HepG2 (cell line): Measurements from ENCODE around the gene HUNK. TPM values are rescaled to one million over a fixed set of nuclear protein-coding genes. Genes with fewer than 3 reads are reported as not detected.

Experiments
- AKAP8 ChIP-seq: sonication (generic); formaldehyde crosslinking; IDR thresholded peaks from 2 replicates; pipeline ENCODE4 v1.5.1; 2020; ENCODE audit warnings: mild to moderate bottlenecking, missing genetic modification reagents
- CBX1 ChIP-seq: IDR thresholded peaks from one replicate; pipeline ENCODE4 v1.6.1; 2016; ENCODE audit warnings: antibody characterized with exemption, low read depth
- CENPT ChIP-seq: sonication (generic); formaldehyde crosslinking; IDR thresholded peaks from 2 replicates; pipeline ENCODE4 v1.8.0; 2022; ENCODE audit warnings: low read depth, mild to moderate bottlenecking, moderate library complexity, missing genetic modification reagents
- FOXK1 ChIP-seq: sonication (generic); formaldehyde crosslinking; IDR thresholded peaks from 2 replicates; pipeline ENCODE4 v1.4.0; 2020; ENCODE audit warnings: low read depth, missing genetic modification reagents, borderline replicate concordance
- GLI4 ChIP-seq: sonication (generic); formaldehyde crosslinking; IDR thresholded peaks from 2 replicates; pipeline ENCODE4 v1.5.1; 2020; ENCODE audit warnings: missing genetic modification reagents, mild to moderate bottlenecking, moderate library complexity, borderline replicate concordance
- HMG20A ChIP-seq: IDR thresholded peaks from 2 replicates; pipeline ENCODE4 v1.6.1; 2016; ENCODE audit warnings: borderline replicate concordance
- LCORL ChIP-seq, 2 experiments: fragments of 450-650 bp in 1 of 2; sonication (generic) in 1 of 2; formaldehyde crosslinking in 1 of 2; IDR thresholded peaks; 2 replicates each; pipeline versions ENCODE4 v1.5.0 to v1.6.1; 2017 to 2020; ENCODE audit warnings: antibody characterized with exemption in 1 of 2, missing genetic modification reagents in 1 of 2
- MIER3 ChIP-seq: IDR thresholded peaks from 2 replicates; pipeline ENCODE4 v1.6.1; 2016; ENCODE audit warnings: missing compliant biosample characterization, borderline replicate concordance
- NRL ChIP-seq: sonication (generic); formaldehyde crosslinking; IDR thresholded peaks from 2 replicates; pipeline ENCODE4 v1.5.0; 2020; ENCODE audit warnings: missing genetic modification reagents, mild to moderate bottlenecking, moderate library complexity, borderline replicate concordance
- RARA ChIP-seq: IDR thresholded peaks from 2 replicates; pipeline ENCODE4 v1.6.1; 2016; ENCODE audit warnings: missing genetic modification reagents, missing compliant biosample characterization
- RBFOX2 ChIP-seq: fragments of 200-400 bp; formaldehyde crosslinking; IDR thresholded peaks from 2 replicates; pipeline ENCODE4 v1.6.1; 2017; ENCODE audit warnings: low read depth, mild to moderate bottlenecking, low read length
- REPIN1 ChIP-seq: sonication (generic); formaldehyde crosslinking; IDR thresholded peaks from 2 replicates; pipeline ENCODE4 v1.8.0; 2022; ENCODE audit warnings: missing genetic modification reagents, low read depth, mild to moderate bottlenecking, borderline replicate concordance
- SETDB1 ChIP-seq: sonication (generic); formaldehyde crosslinking; IDR thresholded peaks from 2 replicates; pipeline ENCODE4 v1.5.1; 2020; ENCODE audit warnings: missing genetic modification reagents, mild to moderate bottlenecking, borderline replicate concordance
- SOX13 ChIP-seq, 3 experiments: fragments of 450-650 bp in 1 of 3; sonication (generic) in 1 of 3; formaldehyde crosslinking in 1 of 3; IDR thresholded peaks in 2 of 3; conservative IDR thresholded peaks in 1 of 3; 2 replicates each; pipeline versions ENCODE4 v1.5.0 to v1.6.1; 2016 to 2020; ENCODE audit warnings: antibody characterized with exemption in 1 of 3, mild to moderate bottlenecking in 1 of 3, missing compliant biosample characterization in 1 of 3, missing genetic modification reagents in 1 of 3, moderate library complexity in 1 of 3
- SRSF1 ChIP-seq: fragments of 200-400 bp; formaldehyde crosslinking; optimal IDR thresholded peaks from 2 replicates; pipeline ENCODE3; 2017; ENCODE audit warnings: mild to moderate bottlenecking, low read depth, low read length, moderate library complexity
- THAP9 ChIP-seq: sonication (generic); formaldehyde crosslinking; IDR thresholded peaks from 2 replicates; pipeline ENCODE4; 2020; ENCODE audit warnings: missing genetic modification reagents, mild to moderate bottlenecking, borderline replicate concordance
- YEATS4 ChIP-seq: sonication (generic); formaldehyde crosslinking; IDR thresholded peaks from 2 replicates; pipeline ENCODE4 v1.4.0; 2020; ENCODE audit warnings: missing genetic modification reagents, borderline replicate concordance
- ZNF143 ChIP-seq: sonication (generic); formaldehyde crosslinking; IDR thresholded peaks from 2 replicates; pipeline ENCODE4 v1.4.0; 2020; ENCODE audit warnings: missing genetic modification reagents
- ZNF333 ChIP-seq: sonication (generic); formaldehyde crosslinking; IDR thresholded peaks from 2 replicates; pipeline ENCODE4 v1.4.0; 2020; ENCODE audit warnings: mild to moderate bottlenecking, missing genetic modification reagents, borderline replicate concordance
- ZNF615 ChIP-seq: sonication (generic); formaldehyde crosslinking; IDR thresholded peaks from 2 replicates; pipeline ENCODE4 v1.5.0; 2020; ENCODE audit warnings: mild to moderate bottlenecking, missing genetic modification reagents, borderline replicate concordance
- polyA plus RNA-seq, 8 experiments: library from polyadenylated mRNA; depleted of rRNA in 3 of 8; stranded (reverse) in 7 of 8; unstranded in 1 of 8; fragments of >200 nt; fragmentation: Illumina TruSeq in 4 of 8; extraction: Trizol in 4 of 8; gene quantifications; 2 replicates each; pipeline versions ENCODE4 v1.2.1 to v1.2.3, GENCODE V29; 2011 to 2016; ENCODE audit warnings: low read depth in 4 of 8, missing spikeins in 1 of 8, mixed read lengths in 1 of 8; ENCODE audit not compliant: insufficient read depth in 1 of 8
- total RNA-seq, 5 experiments: library from RNA; depleted of rRNA; stranded (reverse); fragments of >200 nt; fragmentation: Illumina TruSeq; extraction: Trizol; gene quantifications; 2 replicates each; pipeline ENCODE4 v1.2.3, GENCODE V29; 2016; ENCODE audit warnings: low read depth in 1 of 5
- TF ChIP-seq, protein P1 (sequence below): sonication (generic); formaldehyde crosslinking; IDR thresholded peaks from 2 replicates; pipeline ENCODE4 v1.8.1; 2022; ENCODE audit warnings: low read depth, mild to moderate bottlenecking, missing genetic modification reagents
- TF ChIP-seq, protein P2 (sequence below): sonication (generic); formaldehyde crosslinking; IDR thresholded peaks from 2 replicates; pipeline ENCODE4 v1.5.1; 2020; ENCODE audit warnings: missing genetic modification reagents, mild to moderate bottlenecking, borderline replicate concordance

The HUNK gene
- total and polyA plus RNA-seq, 2 of the 13 experiments (the other 11 are each of a cell fraction or from before 2014, with no cell fraction given) = 1.8 to 1.9 TPM

GRCh38 chr21:31900121-31900895 lies 27.5 kb downstream of the HUNK start (continued):
- TF ChIP-seq, protein P1, sequence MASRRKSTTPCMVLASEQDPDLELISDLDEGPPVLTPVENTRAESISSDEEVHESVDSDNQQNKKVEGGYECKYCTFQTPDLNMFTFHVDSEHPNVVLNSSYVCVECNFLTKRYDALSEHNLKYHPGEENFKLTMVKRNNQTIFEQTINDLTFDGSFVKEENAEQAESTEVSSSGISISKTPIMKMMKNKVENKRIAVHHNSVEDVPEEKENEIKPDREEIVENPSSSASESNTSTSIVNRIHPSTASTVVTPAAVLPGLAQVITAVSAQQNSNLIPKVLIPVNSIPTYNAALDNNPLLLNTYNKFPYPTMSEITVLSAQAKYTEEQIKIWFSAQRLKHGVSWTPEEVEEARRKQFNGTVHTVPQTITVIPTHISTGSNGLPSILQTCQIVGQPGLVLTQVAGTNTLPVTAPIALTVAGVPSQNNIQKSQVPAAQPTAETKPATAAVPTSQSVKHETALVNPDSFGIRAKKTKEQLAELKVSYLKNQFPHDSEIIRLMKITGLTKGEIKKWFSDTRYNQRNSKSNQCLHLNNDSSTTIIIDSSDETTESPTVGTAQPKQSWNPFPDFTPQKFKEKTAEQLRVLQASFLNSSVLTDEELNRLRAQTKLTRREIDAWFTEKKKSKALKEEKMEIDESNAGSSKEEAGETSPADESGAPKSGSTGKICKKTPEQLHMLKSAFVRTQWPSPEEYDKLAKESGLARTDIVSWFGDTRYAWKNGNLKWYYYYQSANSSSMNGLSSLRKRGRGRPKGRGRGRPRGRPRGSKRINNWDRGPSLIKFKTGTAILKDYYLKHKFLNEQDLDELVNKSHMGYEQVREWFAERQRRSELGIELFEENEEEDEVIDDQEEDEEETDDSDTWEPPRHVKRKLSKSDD (CRISPR knock-in tag) = no peak
- TF ChIP-seq CBX1 (no peak), SETDB1 (CRISPR knock-in tag) (no peak), SOX13 (IDR thresholded peaks at IDR 0.05) (no peak), SOX13 (CRISPR knock-in tag; conservative IDR thresholded peaks at IDR 0.05 in 1 of 2, IDR thresholded peaks at IDR 0.05 in 1 of 2) (peak in 1 of 2 experiments; percentile 88; a peak in 2 of 4 replicates), ZNF615 (CRISPR knock-in tag) (no peak), YEATS4 (peak; percentile 10; the same call in 1 of the 2 replicates), NRL (no peak), HMG20A (CRISPR knock-in tag) (peak; percentile 71; the same call in 1 of the 2 replicates), ZNF143 (0 out of 2 replicates have a peak, but pooled peaks have one; percentile 34), ZNF333 (CRISPR knock-in tag) (no peak), LCORL (IDR thresholded peaks at IDR 0.05) (no peak), LCORL (CRISPR knock-in tag; IDR thresholded peaks at IDR 0.05) (peak; percentile 28; the same call in 1 of the 2 replicates), SRSF1 (no peak), CENPT (no peak), FOXK1 (CRISPR knock-in tag) (peak; percentile 48; the same call in 1 of the 2 replicates), REPIN1 (CRISPR knock-in tag) (peak; percentile 79; the same call in 1 of the 2 replicates), RARA (CRISPR knock-in tag) (peak; percentile 44), GLI4 (CRISPR knock-in tag) (no peak), THAP9 (CRISPR knock-in tag) (0 out of 2 replicates have a peak, but pooled peaks have one; percentile 20), MIER3 (CRISPR knock-in tag) (0 out of 2 replicates have a peak, but pooled peaks have one; percentile 40), RBFOX2 (peak; percentile 50; the same call in 1 of the 2 replicates), AKAP8 (CRISPR knock-in tag) (no peak)
- TF ChIP-seq, protein P2, sequence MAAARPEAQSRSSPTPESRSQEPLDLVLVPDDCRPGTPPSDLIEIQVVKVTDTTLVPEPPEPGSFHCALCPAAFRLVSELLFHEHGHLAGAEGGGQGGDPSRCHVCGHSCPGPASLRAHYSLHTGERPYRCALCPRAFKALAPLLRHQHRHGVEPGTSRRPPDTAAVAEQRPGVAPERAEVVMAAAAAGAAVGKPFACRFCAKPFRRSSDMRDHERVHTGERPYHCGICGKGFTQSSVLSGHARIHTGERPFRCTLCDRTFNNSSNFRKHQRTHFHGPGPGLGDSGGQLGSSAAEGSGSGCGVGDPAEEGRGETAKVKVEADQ (CRISPR knock-in tag) = no peak
